Measurements from ENCODE around the gene RBM44.

Gene RBM44

GRCh38 chr2:237885931-237886684, 87.5 kb downstream of the RBM44 start:
- H3K4me3 ChIP-seq (replicated peaks; ENCODE audit: insufficient read depth, low read length) = no peak overlapping the region
- no peaks in the 10 kb centered on the region for H3K27me3 ChIP-seq (ENCODE audit: insufficient read depth, poor library complexity, severe bottlenecking)
- no peak overlapping the region for H3K27ac ChIP-seq (replicated peaks)
- TF ChIP-seq SPI1 (IDR thresholded peaks at IDR 0.05; ENCODE audit: borderline replicate concordance, low read depth) (no peak), REST (IDR thresholded peaks at IDR 0.05; ENCODE audit: insufficient replicate concordance, low read depth) (no peak), CTCF (IDR thresholded peaks at IDR 0.05; ENCODE audit: insufficient read depth, low read length) (no peak), POLR2AphosphoS5 (IDR thresholded peaks at IDR 0.05; ENCODE audit: low read depth) (no peak), GABPA (IDR thresholded peaks at IDR 0.05; ENCODE audit: low read depth) (no peak)
- DNase-seq (ENCODE audit: low read depth in 1 of 2, low spot score in 1 of 2) = no peak

- Histone ChIP-seq H3K27me3 (ENCODE audit: insufficient read depth, poor library complexity, severe bottlenecking) (no peaks in the 10 kb centered on the region), H3K4me3 (replicated peaks; ENCODE audit: insufficient read depth, low read length) (no peak overlapping the region), H3K27ac (replicated peaks) (no peak overlapping the region)
- TF ChIP-seq SPI1 (IDR thresholded peaks at IDR 0.05; ENCODE audit: borderline replicate concordance, low read depth) = no peak
- no peak for TF ChIP-seq POLR2AphosphoS5 (IDR thresholded peaks at IDR 0.05; ENCODE audit: low read depth)
- TF ChIP-seq GABPA (IDR thresholded peaks at IDR 0.05; ENCODE audit: low read depth) = no peak
- no peak for TF ChIP-seq REST (IDR thresholded peaks at IDR 0.05; ENCODE audit: insufficient replicate concordance, low read depth)
- no peak for TF ChIP-seq CTCF (IDR thresholded peaks at IDR 0.05; ENCODE audit: insufficient read depth, low read length)
- DNase-seq (ENCODE audit: low read depth in 1 of 2, low spot score in 1 of 2) = no peak
Measured at GRCh38 chr2:237886685-237887481, 88.3 kb downstream of the RBM44 start.

- H3K4me3 ChIP-seq (replicated peaks; ENCODE audit: insufficient read depth, low read length) = no peak overlapping the region
- no peak for DNase-seq (ENCODE audit: low read depth in 1 of 2, low spot score in 1 of 2)
- no peak for TF ChIP-seq SPI1 (IDR thresholded peaks at IDR 0.05; ENCODE audit: borderline replicate concordance, low read depth)
- no peak for TF ChIP-seq REST (IDR thresholded peaks at IDR 0.05; ENCODE audit: insufficient replicate concordance, low read depth)
- no peak for TF ChIP-seq POLR2AphosphoS5 (IDR thresholded peaks at IDR 0.05; ENCODE audit: low read depth)
- no peak overlapping the region for H3K27ac ChIP-seq (replicated peaks)
- no peaks in the 10 kb centered on the region for H3K27me3 ChIP-seq (ENCODE audit: insufficient read depth, poor library complexity, severe bottlenecking)
Measured at GRCh38 chr2:237888389-237888788, 89.8 kb downstream of the RBM44 start.
